ENCODE measurements around the gene FERMT3.
A peak's percentile ranks its signal among the peaks of the same experiment; 100 is the strongest.

The FERMT3 gene

GRCh38 chr11:64266339-64266738 lies 59.8 kb downstream of the FERMT3 start:
- no peak for DNase-seq

- DNase-seq = no peak
These were observed 60.9 kb downstream of the FERMT3 start for GRCh38 chr11:64267207-64267945.

GRCh38 chr11:64268025-64268892 lies 61.7 kb downstream of the FERMT3 start:
- DNase-seq = no peak

- no peak for DNase-seq
These were observed 62.5 kb downstream of the FERMT3 start for GRCh38 chr11:64268893-64269539.

- peak; percentile 98 for DNase-seq
These were observed 63.2 kb downstream of the FERMT3 start for GRCh38 chr11:64269540-64270220.

Data from activated CD8-positive, alpha-beta memory T cell treated with anti-CD3 and anti-CD28 coated beads, Interleukin-2, amount 50 U/mL, for 4 hours (primary cell).